Liver (tissue), 3 donors: Measurements from ENCODE around the gene TRIM9.

Experiments
- JUND ChIP-seq, 2 donors: IDR thresholded peaks; 2 replicates each; pipeline ENCODE4 v1.6.1; 2016; ENCODE audit warnings: antibody characterized with exemption in 2 of 2
- TF ChIP-seq, protein P1 (sequence below): fragments of 150-350 bp; IDR thresholded peaks from 2 replicates; pipeline ENCODE4 v1.5.1; 2017; ENCODE audit warnings: improper control_type of control experiment, low read depth, low read length; ENCODE audit not compliant: missing input control
- donor health status: healthy.
- donor health status: healthy.

- TF ChIP-seq, protein P1, sequence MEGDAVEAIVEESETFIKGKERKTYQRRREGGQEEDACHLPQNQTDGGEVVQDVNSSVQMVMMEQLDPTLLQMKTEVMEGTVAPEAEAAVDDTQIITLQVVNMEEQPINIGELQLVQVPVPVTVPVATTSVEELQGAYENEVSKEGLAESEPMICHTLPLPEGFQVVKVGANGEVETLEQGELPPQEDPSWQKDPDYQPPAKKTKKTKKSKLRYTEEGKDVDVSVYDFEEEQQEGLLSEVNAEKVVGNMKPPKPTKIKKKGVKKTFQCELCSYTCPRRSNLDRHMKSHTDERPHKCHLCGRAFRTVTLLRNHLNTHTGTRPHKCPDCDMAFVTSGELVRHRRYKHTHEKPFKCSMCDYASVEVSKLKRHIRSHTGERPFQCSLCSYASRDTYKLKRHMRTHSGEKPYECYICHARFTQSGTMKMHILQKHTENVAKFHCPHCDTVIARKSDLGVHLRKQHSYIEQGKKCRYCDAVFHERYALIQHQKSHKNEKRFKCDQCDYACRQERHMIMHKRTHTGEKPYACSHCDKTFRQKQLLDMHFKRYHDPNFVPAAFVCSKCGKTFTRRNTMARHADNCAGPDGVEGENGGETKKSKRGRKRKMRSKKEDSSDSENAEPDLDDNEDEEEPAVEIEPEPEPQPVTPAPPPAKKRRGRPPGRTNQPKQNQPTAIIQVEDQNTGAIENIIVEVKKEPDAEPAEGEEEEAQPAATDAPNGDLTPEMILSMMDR, result no peak
- no peak for TF ChIP-seq JUND (IDR thresholded peaks at IDR 0.05)
Measured at GRCh38 chr14:50926851-50927386, 168.0 kb downstream of the TRIM9 start.
